Ishikawa (cell line): ENCODE data around the gene RNASE1.

Experiments used
- EGR1 ChIP-seq: IDR thresholded peaks from 2 replicates; pipeline ENCODE4 v1.6.1; 2012
- EP300 ChIP-seq: IDR thresholded peaks from 2 replicates; pipeline ENCODE4 v1.6.1; 2012; ENCODE audit warnings: borderline replicate concordance
- FOXM1 ChIP-seq: IDR thresholded peaks from 2 replicates; pipeline ENCODE4 v1.6.1; 2012; ENCODE audit warnings: low read depth, borderline replicate concordance
- RAD21 ChIP-seq: IDR thresholded peaks from 2 replicates; pipeline ENCODE4 v1.6.1; 2012; ENCODE audit warnings: low read depth
- TCF12 ChIP-seq: IDR thresholded peaks from 2 replicates; pipeline ENCODE4 v1.6.1; 2012; ENCODE audit warnings: low read depth
- TEAD4 ChIP-seq: IDR thresholded peaks from 2 replicates; pipeline ENCODE4 v1.6.1; 2012

DNA sequence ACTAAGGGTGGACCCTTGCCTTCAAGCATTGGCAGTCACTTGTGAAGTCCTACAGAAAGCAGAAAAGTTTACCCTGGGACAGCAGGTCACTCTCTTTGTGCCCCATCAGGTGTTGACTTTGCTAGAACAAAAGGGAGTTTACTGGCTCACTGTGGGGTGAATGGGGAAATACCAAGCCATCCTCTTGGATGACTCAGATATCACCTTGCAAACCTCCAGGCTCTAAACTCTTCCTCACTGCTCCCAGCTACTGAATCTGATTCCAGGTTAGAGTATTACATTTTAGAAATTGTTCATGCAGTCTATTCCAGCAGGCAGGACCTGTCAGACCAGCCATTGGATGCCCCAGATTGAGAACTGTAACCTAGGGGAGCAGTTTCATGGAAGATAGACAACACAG lies 41.7 kb downstream of the RNASE1 start:
- TF ChIP-seq TEAD4 (no peak), TCF12 (no peak), EP300 (no peak), EGR1 (no peak), FOXM1 (no peak), RAD21 (no peak)
